ENCODE results near the gene KLHL36. TPM values are rescaled to one million over a fixed set of nuclear protein-coding genes. Genes with fewer than 3 reads are reported as not detected.
"Not testable (repeated sequence)": the region's sequence is repeated elsewhere in the genome, so short reads cannot be mapped to it uniquely, and the experiment has no call there.

KLHL36 gene
- total RNA-seq, 1 donor from 2014 or later, result 155 TPM

DNA sequence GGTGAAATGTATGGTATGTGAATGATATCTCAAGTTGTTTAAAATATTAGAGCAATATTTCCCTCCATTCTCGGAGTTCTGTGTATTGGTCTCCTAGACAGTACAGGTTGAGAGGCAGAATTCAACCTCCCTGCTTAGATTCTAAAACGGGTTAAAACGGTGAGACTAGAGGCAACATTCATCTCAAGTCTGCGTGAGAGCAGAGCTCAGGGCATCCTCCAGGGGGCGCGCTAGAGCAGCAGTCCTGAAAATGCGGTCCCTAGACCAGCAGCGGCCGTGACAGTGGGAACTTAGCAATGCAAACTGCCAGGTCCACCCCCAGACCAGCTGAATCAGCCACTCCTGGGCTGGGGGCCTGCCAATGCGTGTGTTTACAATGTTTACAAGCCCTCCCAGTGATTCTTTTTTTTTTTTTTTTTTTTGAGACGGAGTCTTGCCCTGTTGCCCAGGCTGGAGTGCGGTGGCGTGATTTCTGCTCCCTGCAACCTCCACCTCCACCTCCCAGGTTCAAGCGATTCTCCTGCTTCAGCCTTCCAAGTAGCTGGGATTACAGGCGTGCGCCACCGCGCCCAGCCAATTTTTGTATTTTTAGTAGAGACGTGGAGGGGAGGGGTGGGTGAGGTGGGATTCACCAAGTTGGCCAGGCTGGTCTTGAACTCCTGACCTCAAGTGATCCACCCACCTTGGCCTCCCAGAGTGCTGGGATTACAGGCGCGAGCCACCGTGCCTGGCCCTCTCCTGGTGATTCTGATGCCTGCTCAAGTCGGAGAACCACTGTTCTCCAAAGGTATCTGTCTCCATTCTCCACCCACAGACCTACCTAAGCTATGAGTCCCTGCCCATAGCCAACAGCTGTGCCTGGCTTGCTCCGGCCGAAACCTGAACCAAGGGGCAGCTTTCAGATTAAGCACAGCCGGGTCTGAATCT is 24.2 kb downstream of the KLHL36 start:
- DNase-seq (ENCODE audit: low read depth), result peak; percentile 55

DNA sequence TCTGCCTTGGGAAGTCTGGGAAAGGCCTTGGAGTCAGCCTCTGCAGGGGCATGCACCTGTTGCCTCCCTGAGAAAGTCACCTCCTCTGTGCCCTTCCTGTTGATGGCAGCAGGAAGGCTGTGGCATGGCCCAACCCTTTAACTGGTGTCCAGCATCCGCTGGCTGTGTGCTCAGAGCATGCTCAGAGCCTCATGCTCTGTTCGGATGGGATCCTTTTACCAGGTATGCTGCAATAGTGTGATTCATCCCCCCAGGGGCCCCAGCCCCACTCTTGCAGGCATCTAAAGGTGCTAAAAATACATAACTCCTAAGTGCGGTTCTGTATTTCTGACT is 24.9 kb downstream of the KLHL36 start:
- peak; percentile 22 for DNase-seq (ENCODE audit: low read depth)

DNA sequence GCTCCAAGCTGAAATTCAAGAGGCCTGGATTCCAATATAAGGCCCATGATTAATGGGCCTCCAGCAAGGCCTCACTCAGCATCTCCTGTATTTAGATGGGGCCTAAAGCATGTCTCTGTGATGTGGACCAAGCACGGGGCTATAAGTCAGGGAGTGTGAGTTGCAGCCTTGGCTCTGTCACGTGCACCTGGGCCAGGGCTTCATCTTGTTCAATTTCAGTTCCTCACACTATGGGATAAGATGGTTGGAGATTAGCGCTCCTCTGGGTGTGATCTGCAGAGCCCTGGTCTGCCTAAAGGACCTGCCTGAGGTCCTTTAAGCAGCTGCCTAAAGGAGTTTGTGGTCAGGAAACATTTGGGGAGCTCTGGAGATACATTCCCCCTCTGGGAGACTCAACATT is 25.2 kb downstream of the KLHL36 start:
- DNase-seq (ENCODE audit: low read depth), result no peak

DNA sequence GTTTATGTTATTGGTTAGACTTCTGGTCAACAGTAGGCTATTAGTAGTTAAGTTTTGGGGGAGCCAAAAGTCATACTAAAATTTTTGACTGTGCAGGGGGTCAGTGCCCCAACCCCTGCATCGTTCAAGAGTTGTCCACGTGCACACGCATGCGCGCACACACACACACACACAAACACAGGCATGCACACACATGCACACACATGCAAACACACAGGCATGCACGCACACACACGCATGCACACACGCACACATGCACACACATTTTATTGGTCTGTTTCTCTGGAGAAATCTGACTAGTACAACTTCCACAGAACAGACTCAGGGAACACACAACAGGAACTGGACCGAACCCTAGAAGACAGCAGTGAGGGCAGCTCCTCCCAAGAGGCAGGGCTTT is 27.1 kb downstream of the KLHL36 start:
- no peak for DNase-seq (ENCODE audit: low read depth)

DNA sequence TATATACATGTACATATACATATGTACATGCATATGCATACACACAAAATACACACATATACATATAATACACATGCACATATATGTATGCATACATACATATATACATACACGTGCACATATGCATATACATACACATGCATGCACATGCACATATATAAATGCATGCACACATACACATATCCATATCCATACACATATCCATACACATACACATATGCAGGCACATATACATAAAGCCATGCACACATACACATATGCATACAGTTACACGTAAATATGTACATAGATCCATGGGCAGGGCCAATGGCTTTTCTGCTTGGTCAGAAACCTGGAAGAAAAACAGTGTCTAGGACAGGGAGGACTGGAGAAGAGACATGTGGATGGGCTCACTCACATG is 27.6 kb downstream of the KLHL36 start:
- DNase-seq (ENCODE audit: low read depth), result no peak

DNA sequence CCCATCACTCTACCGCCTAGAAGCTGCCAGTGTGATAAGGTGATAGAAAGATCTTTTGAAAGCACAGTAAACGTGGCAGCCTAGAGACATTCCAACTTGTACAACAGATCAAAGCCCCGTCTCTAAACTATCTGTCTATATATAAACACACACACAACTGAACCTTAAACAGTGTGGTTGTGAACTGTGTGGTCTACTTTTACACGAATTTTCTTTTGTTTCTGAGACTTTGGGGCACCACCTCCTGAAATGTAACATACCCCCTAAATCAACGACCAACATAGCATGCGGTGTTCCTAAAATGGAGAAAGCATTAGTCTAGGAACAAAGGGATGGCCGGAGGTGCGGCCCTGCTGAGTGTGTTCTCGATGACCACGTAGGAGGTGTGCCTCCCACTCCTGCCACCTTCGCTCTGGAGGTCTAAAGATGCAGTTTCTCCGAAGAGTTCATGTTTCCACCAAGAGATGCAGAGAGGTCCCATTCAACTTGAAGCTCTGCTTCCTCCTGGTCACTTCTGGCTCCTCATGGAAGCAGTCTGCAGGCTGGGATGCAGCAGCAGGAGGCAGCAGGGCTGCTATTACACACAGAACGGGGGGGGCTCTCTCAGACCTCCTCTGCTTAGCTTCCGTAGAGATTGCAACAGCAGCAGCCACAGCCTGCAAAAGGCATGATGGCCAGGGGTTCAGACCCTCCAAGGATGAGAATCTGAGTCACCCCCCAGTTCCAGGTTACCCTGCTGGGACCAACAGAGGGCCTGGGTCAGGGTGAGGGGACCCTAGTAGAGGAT is 28.9 kb downstream of the KLHL36 start:
- DNase-seq (ENCODE audit: low read depth), result no peak

DNA sequence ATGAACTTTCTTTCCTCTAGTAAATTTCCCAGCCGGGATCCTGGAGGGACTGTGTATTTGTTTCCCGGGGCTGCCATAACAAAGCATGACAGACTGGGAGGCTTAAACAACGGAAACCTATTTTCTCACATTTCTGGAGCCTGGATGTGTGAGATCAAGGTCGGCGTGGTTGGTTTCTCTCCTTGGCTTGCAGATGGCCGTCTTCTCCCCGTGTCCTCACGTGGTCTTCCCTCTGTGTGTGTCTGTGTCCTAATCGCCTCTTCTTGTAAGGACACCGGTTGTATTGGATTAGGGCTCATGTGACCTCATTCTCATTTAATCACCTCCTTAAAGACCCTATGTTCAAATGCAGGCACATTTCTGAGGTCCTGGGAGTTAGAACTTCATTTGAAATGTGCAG is 29.5 kb downstream of the KLHL36 start:
- no peak for DNase-seq (ENCODE audit: low read depth)

DNA sequence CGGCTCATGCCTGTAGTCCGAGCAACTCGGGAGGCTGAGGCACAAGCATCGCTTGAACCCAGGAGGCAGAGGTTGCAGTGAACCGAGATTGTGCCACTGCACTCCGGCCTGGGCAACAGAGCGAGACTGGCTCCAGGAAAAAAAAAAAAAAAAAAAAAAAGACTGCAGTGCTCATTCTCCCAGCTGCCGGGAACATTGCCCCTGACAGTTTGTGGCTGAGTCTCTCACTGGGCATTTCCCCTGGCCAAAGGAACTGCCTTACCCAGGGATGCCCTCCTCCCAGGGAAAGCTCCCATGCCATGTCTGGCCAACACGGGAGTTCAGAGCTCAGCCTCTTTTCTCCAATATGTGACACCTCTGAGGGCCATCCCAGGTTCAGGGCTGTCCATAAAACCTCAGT is 30.2 kb downstream of the KLHL36 start:
- DNase-seq (ENCODE audit: low read depth), result peak; percentile 56

DNA sequence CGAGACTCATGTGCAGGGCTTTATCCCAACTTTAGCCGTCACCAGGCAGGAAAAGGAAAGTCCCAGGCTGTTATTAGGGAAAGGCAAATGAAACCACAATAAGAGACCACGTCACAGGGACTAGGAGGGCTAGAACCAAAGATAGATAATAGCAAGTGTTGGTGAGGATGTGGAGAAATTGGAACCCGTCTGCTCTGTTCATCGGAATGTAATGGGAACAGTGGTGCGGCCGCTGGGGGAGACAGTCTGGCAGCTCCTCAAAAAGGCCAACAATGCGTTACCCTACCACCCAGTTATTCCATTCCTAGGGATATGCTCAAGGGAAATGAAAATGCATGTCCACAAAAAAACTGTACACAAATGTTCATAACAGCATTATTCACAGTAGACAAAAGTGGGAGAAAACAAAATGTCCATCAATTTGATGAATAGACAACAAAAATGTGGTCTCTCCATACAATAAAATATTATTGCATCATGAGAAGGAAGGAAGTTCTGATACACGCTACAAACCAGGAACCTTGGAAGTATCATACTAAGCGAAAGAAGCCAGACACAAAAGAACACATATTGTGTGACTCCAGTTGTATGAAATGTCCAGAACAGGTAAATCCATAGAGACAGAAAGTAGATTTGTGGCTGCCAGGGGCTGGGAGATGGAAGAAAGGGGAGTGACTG is 32.0 kb downstream of the KLHL36 start:
- no peak for DNase-seq (ENCODE audit: low read depth)

DNA sequence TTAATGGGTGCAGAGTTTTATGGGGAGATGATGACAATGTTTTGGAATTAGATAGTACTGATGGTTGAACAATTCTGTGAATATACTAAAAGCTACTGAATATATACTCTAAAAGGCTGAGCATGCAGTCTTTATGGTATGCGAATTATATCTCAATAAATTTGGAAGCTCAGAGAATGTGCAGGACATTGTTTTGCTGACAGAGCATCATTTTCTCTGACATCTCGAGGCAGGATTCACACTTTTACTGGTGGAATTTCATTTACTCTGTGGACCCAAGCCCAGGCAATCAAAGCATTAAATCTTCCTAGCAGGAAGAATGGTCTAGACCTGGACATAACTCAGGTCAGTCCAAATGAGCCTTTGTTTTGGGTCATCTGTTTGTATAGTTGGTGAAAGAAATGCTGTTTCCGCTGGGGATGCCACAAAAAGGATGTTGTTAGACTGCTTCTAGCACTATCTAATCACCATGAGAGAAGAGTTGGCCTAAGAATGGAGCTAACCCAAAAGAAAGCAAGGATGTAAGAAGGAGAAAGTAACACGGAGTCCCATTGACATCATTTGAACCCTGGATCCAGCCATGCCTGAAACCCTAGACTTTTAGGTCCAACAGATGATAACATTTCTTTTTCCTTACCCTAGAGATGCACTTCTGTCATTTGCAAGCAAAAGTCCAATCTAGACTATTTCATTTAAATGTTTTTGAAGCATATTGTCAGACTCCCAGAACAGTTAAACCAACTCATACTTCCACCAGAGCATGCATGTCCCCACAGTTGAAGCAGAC is 32.7 kb downstream of the KLHL36 start:
- DNase-seq (ENCODE audit: low read depth), result no peak

DNA sequence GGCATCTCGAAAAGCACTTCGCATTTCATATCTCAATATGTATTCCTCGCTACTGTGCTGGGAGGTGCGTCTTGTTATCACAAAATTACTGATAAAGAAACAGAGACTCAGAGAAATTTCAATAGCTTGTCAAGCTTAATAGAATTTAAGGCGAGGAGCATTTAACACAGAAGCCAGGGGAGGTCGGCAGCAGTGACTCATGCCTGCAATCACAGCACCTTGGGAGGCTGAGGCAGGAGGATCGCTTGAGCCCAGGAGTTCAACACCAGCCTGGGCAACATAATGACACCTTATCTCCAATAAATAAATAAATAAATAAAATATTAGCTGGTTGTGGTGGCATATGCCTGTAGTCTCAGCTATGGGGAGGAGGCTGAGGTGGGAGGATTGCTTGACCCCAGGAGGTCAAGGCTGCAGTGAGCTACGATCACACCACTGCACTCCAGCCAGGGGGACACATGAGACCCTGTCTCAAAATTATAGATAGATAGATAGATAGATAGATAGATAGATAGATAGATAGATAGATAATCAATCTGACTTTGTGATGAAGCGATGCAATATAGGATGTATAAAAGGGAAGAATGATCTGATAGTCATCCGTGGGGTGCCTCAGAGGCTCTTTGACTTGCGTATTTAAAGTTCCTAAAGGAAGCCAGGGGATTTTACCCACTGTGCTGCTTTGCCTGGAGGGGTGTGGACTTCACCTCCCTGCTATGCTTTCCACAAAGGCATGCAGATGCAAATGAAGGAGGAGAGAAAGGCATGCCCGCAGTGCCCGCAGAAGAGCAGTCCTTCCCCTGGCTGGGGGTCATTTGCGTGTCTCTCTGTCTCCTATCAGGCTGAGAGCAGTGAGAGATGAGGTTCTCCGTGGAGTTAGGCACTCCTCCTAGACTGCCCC is 35.6 kb downstream of the KLHL36 start:
- no peak for DNase-seq (ENCODE audit: low read depth)

DNA sequence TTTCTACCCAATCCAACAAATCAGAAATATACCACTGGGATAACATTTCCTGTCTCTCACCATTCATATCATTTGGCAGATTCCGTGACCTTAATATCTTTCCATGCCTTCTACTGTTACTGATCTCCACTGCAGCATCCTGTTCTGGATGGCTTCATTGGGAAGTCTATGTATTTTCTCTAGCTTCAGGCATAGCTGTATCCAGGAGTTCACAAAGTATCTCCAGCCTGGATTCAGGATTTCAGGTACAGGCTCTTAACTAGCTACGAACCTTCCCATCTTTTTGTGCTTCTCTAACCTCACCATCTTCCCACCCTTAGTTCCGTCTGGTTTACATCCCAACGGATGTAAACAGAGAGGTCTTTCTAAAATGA is 36.3 kb downstream of the KLHL36 start:
- DNase-seq (ENCODE audit: low read depth), result no peak

DNA sequence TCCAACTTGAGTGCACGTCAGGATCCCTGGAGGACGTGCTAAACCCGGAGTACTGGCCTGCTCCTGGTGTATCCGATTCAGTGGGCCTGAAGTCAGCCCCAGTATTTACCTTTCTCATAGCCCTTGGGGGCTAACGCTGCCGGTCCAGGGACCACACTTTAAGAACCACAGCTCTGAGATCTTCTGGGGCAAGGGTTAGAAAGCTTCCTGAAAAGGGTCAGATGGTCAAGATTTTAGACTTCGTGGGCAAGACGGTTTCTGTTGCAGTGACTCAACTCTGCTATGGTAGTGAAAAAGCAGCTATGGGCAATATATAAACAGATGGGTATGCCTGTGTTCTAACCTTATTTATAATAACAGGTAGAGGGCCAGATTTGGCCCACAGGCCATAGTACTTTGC is 36.9 kb downstream of the KLHL36 start:
- no peak for DNase-seq (ENCODE audit: low read depth)

DNA sequence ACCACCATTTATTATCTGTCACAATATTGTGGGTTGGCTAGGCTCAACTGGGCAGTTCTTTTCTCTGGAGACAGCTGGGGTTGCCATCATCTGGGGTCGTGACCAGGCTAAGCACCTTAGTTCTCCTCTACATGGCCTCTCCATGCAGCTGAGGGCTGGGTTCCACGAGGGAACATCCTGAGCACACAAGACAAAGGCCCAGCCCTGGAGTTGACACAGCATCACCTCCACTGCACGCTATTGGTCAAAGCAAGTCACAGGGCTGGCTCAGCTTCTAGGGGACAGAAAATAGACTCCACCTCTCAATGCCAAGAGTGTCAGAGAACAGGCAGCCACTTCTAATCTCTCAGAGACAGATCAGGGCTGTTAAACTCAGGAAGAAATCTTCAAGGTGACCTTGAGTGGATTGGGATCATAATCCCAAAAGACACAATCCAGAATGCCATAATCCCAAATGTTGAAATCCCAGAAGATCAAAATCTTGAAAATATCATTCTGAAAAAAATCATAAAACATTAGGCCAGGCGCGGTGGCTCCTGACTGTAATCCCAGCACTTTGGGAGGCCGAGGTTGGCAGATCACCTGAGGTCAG is 38.5 kb downstream of the KLHL36 start:
- DNase-seq (ENCODE audit: low read depth), result no peak

DNA sequence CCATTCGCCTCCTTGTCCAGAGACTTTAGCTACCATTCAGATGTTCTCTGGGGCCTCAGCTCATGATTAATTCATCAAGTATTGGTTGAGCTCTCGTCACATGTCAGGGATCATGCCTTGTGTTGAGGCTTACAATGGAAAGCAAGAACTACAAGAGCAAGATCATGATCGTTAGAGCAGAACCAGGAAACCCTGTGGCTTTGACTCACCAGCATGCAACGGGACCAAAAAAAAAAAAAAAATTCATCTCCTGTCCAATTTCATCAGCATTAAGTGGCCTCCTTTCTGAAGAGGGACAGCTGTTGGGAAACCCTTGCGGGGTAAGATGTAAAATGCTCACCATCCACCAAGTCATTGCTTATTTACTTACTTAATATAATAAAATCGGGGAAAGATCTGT is 39.4 kb downstream of the KLHL36 start:
- DNase-seq (ENCODE audit: low read depth), result peak; percentile 100

DNA sequence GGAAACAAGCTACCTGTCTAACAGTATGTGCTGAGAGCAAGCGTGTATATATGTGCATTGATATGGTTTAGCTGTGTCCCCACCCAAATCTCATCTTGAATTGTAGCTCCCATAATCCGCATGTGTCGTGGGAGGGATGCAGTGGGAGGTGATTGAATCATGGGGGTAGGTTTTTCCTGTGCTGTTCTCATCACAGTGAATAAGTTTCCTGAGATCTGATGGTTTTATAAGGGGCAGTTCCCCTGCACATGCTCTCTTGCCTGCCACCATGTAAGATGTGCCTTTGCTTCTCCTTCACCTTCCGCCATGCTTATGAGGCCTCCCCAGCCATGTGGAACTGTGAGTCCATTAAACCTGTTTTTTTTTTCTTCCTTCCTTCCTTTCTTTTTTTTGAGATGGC is 39.9 kb downstream of the KLHL36 start:
- not testable (repeated sequence) for DNase-seq (ENCODE audit: low read depth)

DNA sequence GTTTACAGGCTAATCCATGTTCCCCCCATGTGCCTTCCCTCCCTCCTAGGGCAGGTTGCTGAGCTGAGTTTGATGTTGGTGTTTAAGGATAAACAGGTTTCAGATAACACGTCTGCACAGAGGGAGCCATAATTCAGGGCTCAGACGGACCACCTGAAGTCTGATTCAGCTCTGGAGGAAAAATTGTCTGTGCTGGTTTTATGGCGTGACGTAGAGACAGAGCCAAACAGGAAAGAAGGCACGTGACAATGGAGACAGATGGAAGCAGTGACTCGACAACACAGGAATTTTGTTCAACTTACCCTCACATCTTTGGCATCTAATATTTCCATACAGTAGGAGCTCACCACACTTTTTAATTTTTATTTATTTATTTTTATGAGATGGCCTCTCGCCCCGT is 40.8 kb downstream of the KLHL36 start:
- peak; percentile 41 for DNase-seq (ENCODE audit: low read depth)

DNA sequence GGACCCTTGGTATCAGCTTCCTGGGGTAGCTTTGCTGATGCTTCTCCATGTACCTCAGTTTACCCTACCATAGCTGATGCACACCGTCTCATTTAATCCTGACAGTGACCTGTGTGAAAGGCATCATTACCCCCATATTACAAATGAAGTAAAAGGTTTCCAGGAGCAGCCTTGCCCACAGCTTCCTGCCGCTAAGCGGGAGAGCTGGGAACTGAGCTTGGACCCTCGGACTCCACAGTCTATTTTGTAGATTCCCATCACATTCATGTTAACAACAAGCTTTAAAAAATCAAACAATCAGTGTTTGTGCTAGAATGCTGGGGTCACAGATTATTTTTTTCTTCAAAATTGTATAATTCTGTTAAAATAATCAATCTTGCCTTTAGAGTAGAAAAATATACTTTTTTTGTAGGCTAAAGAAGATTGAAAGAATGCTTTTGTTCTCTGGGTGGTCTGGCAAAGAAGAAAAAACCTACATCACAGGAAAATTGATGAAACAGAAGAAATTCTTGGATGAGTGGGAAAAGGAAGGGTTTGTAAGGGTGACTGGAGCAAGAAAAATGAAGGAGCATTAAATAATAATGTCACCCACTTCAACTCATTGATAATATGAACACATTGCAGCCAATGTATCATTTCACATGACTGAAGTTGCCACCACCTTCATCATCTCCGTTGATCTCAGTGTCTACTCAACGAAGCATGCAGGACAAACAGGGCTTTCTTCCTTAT is 41.9 kb downstream of the KLHL36 start:
- no peak for DNase-seq (ENCODE audit: low read depth)

DNA sequence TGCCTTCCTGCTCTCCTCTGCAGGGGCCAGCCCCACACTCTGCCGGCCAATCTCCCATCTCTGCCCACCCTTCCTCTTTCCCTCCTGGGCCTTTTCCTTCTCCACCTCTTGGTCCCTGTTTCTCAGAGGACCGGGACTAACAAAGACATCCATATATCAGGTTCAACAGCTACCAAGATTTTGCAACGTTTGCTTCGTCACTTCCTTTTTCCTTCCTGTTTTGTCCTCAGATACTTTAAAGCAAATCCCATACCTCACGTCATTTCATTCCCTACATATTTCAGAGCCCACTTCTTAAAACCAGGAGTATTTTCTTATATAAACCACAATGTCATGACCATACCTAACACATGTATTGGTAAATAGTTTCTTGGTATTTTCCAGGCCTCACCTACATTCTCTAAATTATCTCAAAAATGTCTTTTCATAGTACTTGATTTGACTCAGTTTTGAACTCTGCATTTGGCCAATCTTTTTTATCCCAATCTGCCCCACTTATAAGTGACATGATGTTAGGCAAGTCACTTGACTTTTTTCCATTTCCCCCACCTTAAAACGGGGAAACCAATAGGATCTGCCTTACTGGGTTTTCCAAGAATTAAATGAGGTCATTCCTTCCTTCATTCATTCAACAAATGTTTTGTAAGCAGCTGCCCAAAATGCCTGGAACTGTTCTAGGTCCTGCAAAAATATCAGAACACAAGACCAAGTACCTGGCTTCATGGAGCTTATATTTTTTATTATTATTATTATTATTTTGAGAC is 44.3 kb downstream of the KLHL36 start:
- no peak for DNase-seq (ENCODE audit: low read depth)
